NOMO-1 treated with DMSO at 0.1 percent for 48 hours (cell line): ENCODE results near the gene TTC21B.

Experiments used
- DNase-seq: peaks from one replicate; lab custom pipeline; 2025; ENCODE audit not compliant: unreplicated experiment; lab: John Stamatoyannopoulos, UW

Gene TTC21B

DNA sequence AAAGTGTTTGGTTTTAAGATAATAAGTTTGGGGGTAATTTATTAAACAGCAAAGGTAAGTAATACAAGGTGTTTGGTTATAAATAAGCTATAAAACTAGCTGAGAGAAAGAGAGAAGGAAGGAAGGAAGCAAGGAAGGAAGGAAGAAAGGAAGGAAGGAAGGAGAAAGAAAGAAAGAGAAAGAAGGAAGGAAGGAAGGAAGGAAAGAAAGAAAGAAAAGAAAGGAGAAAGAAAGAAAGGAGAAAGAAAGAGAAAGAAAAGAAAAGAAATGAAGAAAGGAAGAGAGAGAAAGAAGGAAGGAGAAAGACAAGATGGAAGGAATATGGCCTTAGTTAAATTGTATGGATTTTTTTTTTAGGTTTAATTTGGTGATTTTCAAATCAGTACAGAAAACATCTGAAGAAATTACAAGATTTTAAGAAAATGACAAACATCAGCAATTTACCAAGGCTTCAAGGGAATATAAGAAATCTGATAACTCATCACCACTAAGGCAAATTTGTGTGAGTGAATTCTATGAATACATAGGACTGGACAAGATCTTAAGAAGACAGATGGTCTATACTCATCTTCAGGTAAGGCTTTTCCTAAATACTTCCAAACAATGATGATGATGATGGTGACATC lies 113.1 kb downstream of the TTC21B start:
- DNase-seq: no peak

GRCh38 chr2:165839610-165840009 lies 114.0 kb downstream of the TTC21B start:
- no peak for DNase-seq

- no peak for DNase-seq
Measured at GRCh38 chr2:165837122-165837521, 116.5 kb downstream of the TTC21B start.

GRCh38 chr2:165835363-165835762 lies 118.2 kb downstream of the TTC21B start:
- DNase-seq: no peak

GRCh38 chr2:165833156-165833555 lies 120.4 kb downstream of the TTC21B start:
- no peak for DNase-seq

- DNase-seq: peak; percentile 77
Measured at GRCh38 chr2:165827921-165828276, 125.7 kb downstream of the TTC21B start.

DNA sequence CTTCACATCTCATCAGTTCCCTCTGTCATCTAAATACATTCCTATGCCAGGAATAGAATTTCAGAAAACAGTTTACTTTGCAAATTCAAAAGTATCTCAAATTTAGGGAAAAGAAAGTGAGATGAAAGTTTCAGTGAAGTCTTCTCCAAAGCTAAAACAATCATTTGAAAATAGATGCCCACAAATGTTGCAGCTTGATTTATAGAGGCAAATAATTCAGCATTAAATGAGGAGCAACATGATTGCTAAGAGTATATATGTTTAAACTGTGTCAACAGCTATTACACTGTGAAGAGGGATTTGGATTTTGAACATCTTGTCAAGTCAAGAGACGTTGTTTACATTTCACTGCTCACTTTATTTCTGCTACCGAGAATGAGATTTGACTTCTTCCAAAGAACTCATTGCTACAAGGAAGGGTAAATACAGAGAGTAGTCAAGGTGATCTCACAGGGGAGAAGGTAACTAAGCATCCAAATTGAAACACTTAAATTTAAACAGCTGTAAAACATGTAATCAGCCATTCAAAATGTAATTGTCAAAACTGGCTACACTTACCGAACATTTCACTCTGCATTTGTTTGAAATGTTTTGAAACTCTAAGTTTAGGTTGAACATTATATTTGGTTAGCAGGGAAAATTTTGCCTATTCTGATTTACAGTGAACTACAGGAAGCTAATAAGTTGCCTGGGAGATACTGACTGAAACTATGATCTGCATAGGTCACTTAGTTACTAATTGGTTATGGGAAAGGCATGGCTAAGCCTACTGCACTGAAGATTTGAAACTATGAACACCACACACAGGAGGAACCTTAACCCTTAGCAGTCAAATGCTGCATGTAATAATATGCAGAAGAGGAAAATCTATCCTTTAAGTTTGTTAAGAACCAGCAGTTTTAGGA lies 126.3 kb downstream of the TTC21B start:
- peak; percentile 41 for DNase-seq

DNA sequence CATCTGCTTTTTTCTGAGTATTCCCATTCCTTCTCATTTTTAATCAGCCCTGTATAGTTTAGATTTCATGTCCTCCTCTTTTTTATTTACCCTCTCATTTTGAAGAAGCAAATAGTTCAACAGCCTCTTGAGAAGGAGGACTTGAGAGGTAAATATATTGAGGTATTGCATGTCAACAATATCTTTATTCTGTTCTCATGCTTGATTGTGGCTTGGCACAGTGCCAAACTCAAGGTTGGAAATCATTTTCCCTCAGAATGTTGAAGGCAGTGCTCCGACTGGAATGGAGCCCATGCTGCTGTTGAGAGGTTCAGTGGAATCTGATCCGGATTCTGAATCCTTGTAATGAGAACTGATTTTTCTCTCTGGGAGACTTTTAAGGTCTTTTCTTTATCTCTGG lies 128.5 kb downstream of the TTC21B start:
- DNase-seq: no peak
